Measurements from ENCODE around the gene ELL. TPM values are rescaled to one million over a fixed set of nuclear protein-coding genes. Genes with fewer than 3 reads are reported as not detected.
"Not testable (repeated sequence)": the region's sequence is repeated elsewhere in the genome, so short reads cannot be mapped to it uniquely, and the experiment has no call there.

The ELL gene
- total RNA-seq, 1 experiment from 2014 or later = 10.1 TPM

DNA sequence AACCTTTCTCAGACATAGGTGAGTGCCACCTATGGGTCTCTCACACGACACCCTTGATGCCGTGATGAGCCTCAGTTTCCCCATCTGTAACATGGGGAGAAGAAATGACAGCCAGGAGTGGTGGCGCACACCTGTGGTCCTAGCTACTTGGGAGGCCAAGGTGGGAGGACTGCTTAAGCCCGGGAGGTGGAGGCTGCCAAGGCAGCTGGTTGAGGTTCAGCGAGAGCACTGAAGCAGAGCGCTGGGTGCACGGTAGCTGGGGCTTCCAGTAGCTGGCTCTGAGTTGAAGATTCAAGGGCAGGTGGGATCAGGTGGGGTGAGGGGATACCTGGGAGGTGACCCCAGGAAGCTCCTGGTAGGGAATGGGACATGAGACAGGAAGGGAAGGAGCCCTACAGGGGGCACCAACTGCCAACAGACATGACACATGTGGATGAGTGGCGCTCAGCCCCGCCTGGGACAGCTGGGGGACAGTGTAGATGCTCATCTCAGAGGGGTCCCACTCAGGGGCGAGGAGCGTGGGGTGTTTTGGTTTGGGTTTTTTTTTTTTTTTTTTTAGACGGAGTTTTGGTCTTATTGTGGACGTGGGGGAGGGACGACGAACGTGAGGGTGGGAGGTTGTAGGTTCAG is 109.1 kb downstream of the ELL start:
- Histone ChIP-seq H3K4me1 (peaks cover 20% of the 10 kb centered on the region), H3K4me3 (no peak overlapping the region), H3K27me3 (no peaks in the 10 kb centered on the region), H3K36me3 (no peaks in the 10 kb centered on the region), H3K9me3 (replicated peaks) (no peaks in the 10 kb centered on the region), H3K27ac (no peak overlapping the region)
- DNase-seq = no peak

DNA sequence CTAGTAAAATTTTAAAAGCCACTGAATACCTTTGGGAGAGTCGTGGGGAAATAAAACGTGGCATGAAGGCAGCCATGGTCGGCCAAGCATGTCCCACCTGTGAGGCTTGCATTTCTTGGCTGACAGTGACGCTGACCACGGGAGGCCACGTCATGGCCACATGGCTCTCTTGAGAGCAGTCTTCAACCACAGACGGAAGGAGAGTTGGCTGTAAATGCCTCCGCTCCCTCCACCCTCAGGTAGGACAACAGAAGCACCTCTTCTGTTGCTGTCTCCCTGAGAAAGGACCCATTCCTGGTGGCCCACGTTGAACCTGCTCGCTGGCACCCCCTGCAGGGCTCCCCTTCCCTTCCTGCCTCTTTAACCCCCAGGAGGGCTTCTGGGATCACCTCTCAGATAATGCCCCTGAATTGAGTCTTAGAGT is 113.8 kb downstream of the ELL start:
- H3K27me3 ChIP-seq = no peaks in the 10 kb centered on the region
- DNase-seq = peak; percentile 52 to 74

DNA sequence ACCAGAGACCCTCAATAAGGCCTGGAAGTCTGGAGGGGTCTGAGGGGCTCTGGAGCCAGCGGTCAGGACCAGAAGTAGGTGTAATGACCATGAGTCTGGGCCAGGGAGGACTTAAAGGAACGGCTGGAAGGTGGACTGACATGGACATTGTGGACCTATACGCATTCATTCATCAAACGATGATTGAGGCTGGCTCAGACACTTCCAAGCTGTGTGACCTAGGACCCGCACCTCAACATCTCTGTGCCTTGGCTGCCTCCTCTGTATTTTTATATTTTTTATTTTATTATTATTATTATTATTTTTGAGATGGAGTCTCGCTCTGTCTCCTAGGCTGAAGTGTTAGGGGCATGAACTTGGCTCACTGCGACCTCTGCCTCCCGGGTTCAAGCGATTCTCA is 115.1 kb downstream of the ELL start:
- H3K36me3 ChIP-seq = no peaks in the 10 kb centered on the region
- no peak for DNase-seq

More for the DNA sequence above, 113.8 kb downstream of the ELL start:
- Histone ChIP-seq H3K4me3 (no peak overlapping the region), H3K27ac (no peak overlapping the region), H3K36me3 (no peaks in the 10 kb centered on the region), H3K4me1 (no peaks in the 10 kb centered on the region), H3K9me3 (replicated peaks) (no peaks in the 10 kb centered on the region)

DNA sequence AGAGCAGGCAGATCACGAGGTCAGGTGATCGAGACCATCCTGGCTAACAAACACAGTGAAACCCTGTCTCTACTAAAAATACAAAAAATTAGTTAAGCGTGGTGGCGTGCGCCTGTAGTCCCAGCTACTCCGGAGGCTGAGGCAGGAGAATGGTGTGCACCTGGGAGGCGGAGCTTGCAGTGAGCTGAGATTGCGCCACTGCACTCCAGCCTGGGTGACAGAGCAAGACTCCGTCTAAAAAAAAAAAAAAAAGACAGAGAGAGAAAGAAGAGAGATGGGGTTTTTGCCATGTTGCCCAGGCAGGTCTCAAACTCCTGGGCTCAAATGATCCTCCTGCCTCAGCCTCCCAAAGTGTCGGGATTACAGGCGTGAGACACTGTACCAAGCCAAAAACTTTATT is 116.1 kb downstream of the ELL start:
- not testable (repeated sequence) for H3K27me3 ChIP-seq; H3K27ac ChIP-seq; DNase-seq; H3K9me3 ChIP-seq (replicated peaks); H3K4me3 ChIP-seq; H3K36me3 ChIP-seq; H3K4me1 ChIP-seq

More for the DNA sequence above, 115.1 kb downstream of the ELL start:
- no peak overlapping the region for H3K27ac ChIP-seq
- H3K4me1 ChIP-seq = no peaks in the 10 kb centered on the region
- H3K27me3 ChIP-seq = no peaks in the 10 kb centered on the region
- no peaks in the 10 kb centered on the region for H3K9me3 ChIP-seq (replicated peaks)
- H3K4me3 ChIP-seq = no peak overlapping the region

DNA sequence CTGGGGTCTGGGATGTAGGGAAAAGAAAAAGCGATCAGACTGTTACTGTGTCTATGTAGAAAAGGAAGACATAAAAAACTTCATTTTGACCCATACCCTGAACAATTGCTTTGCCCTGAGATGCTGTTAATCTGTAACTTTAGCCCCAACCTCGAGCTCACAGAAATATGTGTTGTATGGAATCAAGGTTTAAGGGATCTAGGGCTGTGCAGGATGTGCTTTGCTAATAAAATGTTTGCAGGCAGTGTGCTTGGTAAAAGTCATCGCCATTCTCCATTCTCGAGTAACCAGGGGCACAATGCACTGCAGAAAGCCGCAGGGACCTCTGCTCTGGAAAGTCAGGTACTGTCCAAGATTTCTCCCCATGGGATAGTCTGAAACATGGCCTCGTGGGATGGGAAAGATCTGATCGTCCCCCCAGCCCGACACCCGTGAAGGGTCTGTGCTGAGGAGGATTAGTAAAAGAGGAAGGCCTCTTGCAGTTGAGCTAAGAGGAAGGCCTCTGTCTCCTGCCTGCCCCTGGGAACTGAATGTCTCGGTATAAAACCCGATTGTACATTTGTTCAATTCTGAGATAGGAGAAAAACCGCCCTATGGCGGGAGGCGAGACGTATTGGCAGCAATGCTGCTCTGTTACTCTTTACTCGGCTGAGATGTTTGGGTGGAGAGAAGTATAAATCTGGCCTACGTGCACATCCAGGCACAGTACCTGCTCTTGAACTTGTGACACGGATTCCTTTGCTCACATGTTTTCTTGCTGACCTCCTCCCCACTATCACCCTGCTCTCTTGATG is 119.2 kb downstream of the ELL start:
- not testable (repeated sequence) for H3K27ac ChIP-seq; H3K36me3 ChIP-seq; DNase-seq; H3K27me3 ChIP-seq; H3K9me3 ChIP-seq (replicated peaks); H3K4me3 ChIP-seq; H3K4me1 ChIP-seq

DNA sequence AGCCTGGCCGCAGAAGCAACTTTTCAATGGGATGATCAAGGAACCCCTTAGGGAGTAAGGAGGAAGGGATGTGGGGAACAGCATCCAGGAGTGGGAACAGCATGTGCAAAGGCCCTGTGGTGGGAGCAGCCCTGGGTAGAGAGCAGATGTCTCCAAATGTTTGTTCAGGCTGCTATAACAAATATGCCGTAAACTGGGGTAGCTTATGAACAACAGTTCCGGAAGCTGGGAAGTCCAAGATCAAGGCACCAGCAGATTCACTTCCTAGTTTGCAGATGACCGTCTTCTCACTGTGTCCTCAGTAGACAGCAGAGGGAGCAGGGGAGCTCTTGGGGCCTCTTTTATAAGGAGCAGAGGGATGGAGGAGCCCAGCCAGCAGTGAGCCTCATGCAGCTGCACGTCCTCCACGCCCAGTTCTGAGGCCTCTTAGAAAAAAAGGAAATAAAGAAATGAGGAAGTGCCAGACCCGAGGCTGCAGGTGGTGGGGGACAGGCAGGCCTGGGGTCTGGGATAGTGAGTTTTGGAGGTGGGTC is 120.2 kb downstream of the ELL start:
- H3K27ac ChIP-seq = no peak overlapping the region
- DNase-seq = peak; percentile 52 to 64
- no peaks in the 10 kb centered on the region for H3K9me3 ChIP-seq (replicated peaks)
- no peaks in the 10 kb centered on the region for H3K36me3 ChIP-seq
- no peaks in the 10 kb centered on the region; the same call in 1 of the 2 replicates for H3K4me1 ChIP-seq
- H3K4me3 ChIP-seq = no peak overlapping the region
- peaks cover 19% of the 10 kb centered on the region; the same call in 1 of the 2 replicates for H3K27me3 ChIP-seq

DNA sequence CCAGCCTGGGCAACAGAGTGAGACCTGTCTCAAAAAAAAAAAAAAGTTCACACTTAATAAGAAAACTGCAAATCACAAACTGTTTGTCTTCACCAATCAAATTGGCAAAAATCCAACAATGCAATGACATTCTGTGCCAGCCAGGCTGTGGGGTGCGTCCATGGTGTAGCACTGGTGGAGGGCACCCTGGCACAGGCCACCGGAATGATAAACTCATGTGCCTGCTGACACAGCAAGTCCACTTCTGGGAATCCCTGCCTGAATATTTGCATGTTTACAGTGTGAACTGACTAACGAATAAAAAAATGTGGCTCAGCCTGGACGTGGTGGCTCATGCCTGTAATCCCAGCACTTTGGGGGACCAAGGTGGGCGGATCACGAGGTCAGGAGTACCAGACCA is 122.9 kb downstream of the ELL start:
- H3K9me3 ChIP-seq (replicated peaks) = no peaks in the 10 kb centered on the region
- DNase-seq = no peak
- H3K4me1 ChIP-seq = no peaks in the 10 kb centered on the region; the same call in 1 of the 2 replicates
- H3K36me3 ChIP-seq = no peaks in the 10 kb centered on the region
- no peak overlapping the region for H3K4me3 ChIP-seq
- H3K27ac ChIP-seq = no peak overlapping the region
- H3K27me3 ChIP-seq = peaks cover 25% of the 10 kb centered on the region; the same call in 1 of the 2 replicates

DNA sequence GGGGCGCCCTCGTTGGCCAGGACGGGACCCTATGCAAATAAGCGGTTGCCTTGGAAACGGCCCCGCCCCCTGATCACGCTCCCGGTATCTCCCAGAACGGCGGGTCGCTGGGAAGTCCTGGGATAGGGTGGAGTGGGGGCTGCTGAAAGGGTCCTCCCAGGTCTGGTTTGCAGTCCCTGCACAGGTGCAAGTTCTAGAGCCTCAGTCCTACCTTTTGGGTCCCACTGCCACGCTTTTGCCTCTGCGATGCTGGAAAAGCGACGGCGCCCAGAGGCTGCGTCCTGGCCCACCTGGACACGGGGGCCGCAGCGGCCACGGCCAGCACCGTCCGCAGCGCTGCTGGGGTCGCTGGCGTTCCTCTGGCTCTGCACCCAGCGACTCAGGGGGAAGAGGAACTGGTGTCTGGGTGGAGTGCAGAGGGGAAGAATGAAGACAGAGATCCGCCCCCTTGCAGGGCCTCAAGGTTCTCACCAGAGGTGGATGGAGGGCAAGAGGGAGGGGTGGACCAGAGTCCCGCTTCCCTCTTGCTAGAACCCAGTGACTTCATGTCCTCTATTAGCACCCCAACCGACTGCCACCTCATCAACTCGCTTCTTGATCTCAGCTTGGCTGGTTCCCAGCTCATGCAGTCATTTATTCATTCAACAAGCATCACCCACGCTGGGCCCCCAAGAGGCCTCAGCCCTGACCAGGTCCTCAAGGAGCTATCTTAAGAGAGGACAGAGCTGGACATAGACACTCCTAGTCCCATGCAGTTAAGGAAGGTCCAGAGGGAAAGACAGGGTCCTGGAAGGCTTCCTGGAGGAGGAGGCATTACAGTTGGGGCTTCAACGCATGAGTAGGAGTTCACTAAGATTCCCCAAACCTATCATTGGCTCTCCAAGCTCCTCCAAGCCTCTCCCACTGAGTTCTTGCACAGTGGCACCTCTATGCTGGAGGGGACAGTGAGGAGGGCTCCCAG is 124.3 kb downstream of the ELL start, which contains the start of gene LRRC25:
TSS of gene LRRC25 (minus strand) at position 381 of the 961 bp plus-strand sequence. CDS start 659 bp downstream, outside the sequence.
- Histone ChIP-seq H3K27me3 (peaks cover 25% of the 10 kb centered on the region; the same call in 1 of the 2 replicates), H3K27ac (no peak within 1 kb of the TSS), H3K9me3 (replicated peaks) (no peaks in the 10 kb centered on the region), H3K4me3 (no peak within 1 kb of the TSS), H3K36me3 (no peaks in the 10 kb centered on the region), H3K4me1 (no peaks in the 10 kb centered on the region; the same call in 1 of the 2 replicates)
- DNase-seq = peak; percentile 51 to 56

DNA sequence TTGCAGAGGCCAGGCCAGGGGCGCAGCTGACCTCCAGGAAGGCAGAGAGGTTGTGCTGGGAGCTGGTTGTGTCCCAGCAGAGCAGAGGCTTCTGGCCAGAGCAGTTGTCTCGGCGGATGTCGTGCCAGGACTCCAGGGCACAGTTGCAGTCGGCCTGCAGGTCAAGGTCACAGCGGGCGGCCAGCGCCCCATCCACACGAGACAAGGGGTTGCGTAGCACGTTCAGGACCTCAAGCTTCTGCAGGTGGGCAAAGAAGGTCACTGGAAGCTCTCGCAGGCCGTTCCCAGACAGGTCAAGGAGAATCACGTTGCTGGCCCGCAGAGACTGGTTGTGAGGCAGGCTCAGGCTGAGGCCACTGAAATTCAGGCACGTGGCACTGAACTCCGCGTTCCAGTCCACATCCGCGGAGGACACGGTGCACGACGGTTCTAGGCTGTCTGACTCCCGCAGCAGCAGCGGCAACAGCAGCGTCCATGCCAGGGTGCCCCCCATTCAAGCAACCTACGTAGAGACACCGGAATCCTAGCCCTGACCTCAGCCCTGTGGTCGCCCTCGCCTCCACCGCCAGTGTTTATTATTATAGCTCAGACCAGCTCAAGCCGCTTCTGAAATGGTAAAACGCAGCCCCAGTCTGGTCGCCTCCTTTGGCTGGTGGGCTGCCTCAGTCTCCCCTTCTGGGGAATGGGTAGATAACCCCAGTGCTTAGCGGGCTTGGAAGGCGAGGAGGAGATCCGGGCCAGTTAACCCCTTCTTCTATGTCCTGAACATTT is 125.2 kb downstream of the ELL start:
- Histone ChIP-seq H3K27ac (no peak overlapping the region), H3K4me3 (no peak overlapping the region), H3K4me1 (no peaks in the 10 kb centered on the region; the same call in 1 of the 2 replicates), H3K27me3 (peaks cover 25% of the 10 kb centered on the region; the same call in 1 of the 2 replicates), H3K36me3 (no peaks in the 10 kb centered on the region), H3K9me3 (replicated peaks) (no peaks in the 10 kb centered on the region)
- no peak for DNase-seq

DNA sequence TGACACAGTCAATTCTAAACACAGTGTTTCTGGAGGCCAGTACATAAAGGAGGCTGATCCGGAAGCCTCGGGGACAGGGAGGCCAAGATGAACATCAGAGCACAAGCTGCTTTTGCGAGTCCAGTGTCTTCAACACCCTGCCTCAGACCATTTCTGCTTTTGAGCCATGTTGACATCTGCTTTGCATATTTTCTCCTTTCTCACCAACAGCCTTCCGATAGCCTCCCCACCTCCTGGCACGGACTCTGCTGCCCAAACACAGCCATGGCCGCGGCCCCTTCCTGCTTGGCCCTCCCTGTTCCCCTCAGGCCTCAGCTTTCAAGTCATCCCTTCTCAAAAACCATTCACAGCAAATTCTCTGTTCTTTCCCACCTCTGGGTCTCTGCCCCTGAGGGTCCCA is 128.0 kb downstream of the ELL start:
- Histone ChIP-seq H3K4me1 (no peaks in the 10 kb centered on the region; the same call in 1 of the 2 replicates), H3K27me3 (peaks cover 25% of the 10 kb centered on the region; the same call in 1 of the 2 replicates), H3K4me3 (no peak overlapping the region), H3K27ac (no peak overlapping the region), H3K9me3 (replicated peaks) (no peaks in the 10 kb centered on the region), H3K36me3 (peaks cover 12% of the 10 kb centered on the region)
- no peak for DNase-seq

DNA sequence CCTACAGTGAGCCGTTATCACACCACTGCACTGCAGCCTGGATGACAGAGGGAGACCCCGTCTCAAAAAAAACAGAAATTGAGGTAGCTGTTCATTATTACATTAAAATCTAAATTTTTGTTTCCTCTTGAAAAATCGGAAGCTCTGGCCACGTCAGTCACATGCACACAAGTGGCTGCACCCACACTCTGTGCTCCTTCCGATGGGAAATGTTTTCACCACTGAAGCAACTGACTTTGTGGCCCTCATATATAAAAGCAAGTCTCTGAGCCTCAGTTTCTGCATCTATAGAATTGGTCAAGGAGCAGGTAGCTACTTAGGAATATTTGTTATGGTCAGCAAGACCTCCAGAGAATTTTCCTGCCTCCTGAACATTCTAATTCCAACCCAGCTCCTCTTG is 128.9 kb downstream of the ELL start:
- Histone ChIP-seq H3K4me1 (no peaks in the 10 kb centered on the region; the same call in 1 of the 2 replicates), H3K9me3 (replicated peaks) (no peaks in the 10 kb centered on the region), H3K27me3 (peaks cover 19% of the 10 kb centered on the region; the same call in 1 of the 2 replicates), H3K36me3 (peaks cover 14% of the 10 kb centered on the region), H3K4me3 (no peak overlapping the region), H3K27ac (no peak overlapping the region)
- no peak for DNase-seq
